SU-DHL-6 (cell line): ENCODE measurements around the gene LZTR1.

Experiments used
- H2AFZ ChIP-seq: fragments of 200-600 bp; sonication (generic); 2 replicates; pipeline ENCODE4 v1.6.1; 2014; ENCODE audit warnings: low read depth, mild to moderate bottlenecking, moderate library complexity, mixed read lengths, antibody characterized with exemption, low read length; ENCODE audit not compliant: severe bottlenecking
- H3F3A ChIP-seq: fragments of 200-600 bp; shearing (Covaris generic); 2 replicates; pipeline ENCODE4 v1.6.0; 2016; ENCODE audit warnings: antibody characterized with exemption, mild to moderate bottlenecking; ENCODE audit not compliant: insufficient read depth
- H3K27ac ChIP-seq: fragments of 200-600 bp; sonication (generic); 2 replicates; pipeline ENCODE4 v1.5.1; 2016; ENCODE audit warnings: low read depth, mild to moderate bottlenecking, low read length, moderate library complexity, mixed read lengths
- H3K27me3 ChIP-seq: fragments of 200-600 bp; sonication (generic), shearing (Covaris generic); 2 replicates; pipeline ENCODE4 v1.6.0; 2014; ENCODE audit warnings: mild to moderate bottlenecking, low read length
- H3K36me3 ChIP-seq: fragments of 200-600 bp; sonication (generic); 2 replicates; pipeline ENCODE4 v1.6.1; 2014; ENCODE audit warnings: mild to moderate bottlenecking, low read length, mixed read lengths
- H3K4me2 ChIP-seq: fragments of 300-600, 200-600 bp; shearing (Covaris generic), sonication (generic); 2 replicates; pipeline ENCODE4 v1.6.0; 2014; ENCODE audit warnings: low read length, low read depth, mild to moderate bottlenecking; ENCODE audit not compliant: poor library complexity, severe bottlenecking
- H3K4me3 ChIP-seq: fragments of 200-600 bp; sonication (generic); 2 replicates; pipeline ENCODE4 v1.5.1; 2014; ENCODE audit warnings: antibody characterized with exemption, low read length, mild to moderate bottlenecking, mixed read lengths; ENCODE audit not compliant: insufficient read depth, poor library complexity, severe bottlenecking
- H3K79me2 ChIP-seq: fragments of 200-600 bp; sonication (generic); 2 replicates; pipeline ENCODE4 v1.6.1; 2014; ENCODE audit warnings: mild to moderate bottlenecking, low read length, moderate library complexity; ENCODE audit not compliant: insufficient read depth
- H3K9ac ChIP-seq: fragments of 200-600 bp; sonication (generic); 2 replicates; pipeline ENCODE4 v1.7.0; 2014; ENCODE audit warnings: mild to moderate bottlenecking, low read length
- H3K9me2 ChIP-seq: fragments of 200-600 bp; sonication (generic); replicated peaks from 2 replicates; pipeline ENCODE4 v1.6.1; 2014; ENCODE audit warnings: low read length; ENCODE audit not compliant: insufficient read depth
- H3K9me3 ChIP-seq: fragments of 200-600 bp; sonication (generic); 2 replicates; pipeline ENCODE4 v1.6.1; 2014; ENCODE audit warnings: low read length, mixed read lengths; ENCODE audit not compliant: insufficient read depth
- H4K20me1 ChIP-seq: fragments of 200-600 bp; sonication (generic); 2 replicates; pipeline ENCODE4 v1.6.1; 2014; ENCODE audit warnings: low read depth, mild to moderate bottlenecking, antibody characterized with exemption, low read length, moderate library complexity, mixed read lengths
- EZH2phosphoT487 ChIP-seq: fragments of 200-600 bp; sonication (generic), shearing (Covaris generic); conservative IDR thresholded peaks from 2 replicates; pipeline ENCODE4 v1.6.1; 2018; ENCODE audit warnings: mild to moderate bottlenecking, antibody characterized with exemption, low read length, moderate library complexity, mixed read lengths
- TF ChIP-seq, protein P1 (sequence below): fragments of 200-600 bp; sonication (generic); IDR thresholded peaks from one replicate; pipeline ENCODE4 v1.5.1; 2017; ENCODE audit warnings: antibody characterized with exemption, mild to moderate bottlenecking, low read length, moderate library complexity; ENCODE audit not compliant: insufficient read depth, poor library complexity, severe bottlenecking

LZTR1 gene

GRCh38 chr22:21015466-21016006 is 33.4 kb downstream of the LZTR1 start:
- Histone ChIP-seq H4K20me1 (no peaks in the 10 kb centered on the region), H3K9me2 (no peaks in the 10 kb centered on the region), H3K79me2 (no peaks in the 10 kb centered on the region), H3K9ac (no peak overlapping the region), H3K9me3 (no peaks in the 10 kb centered on the region), H2AFZ (no peak overlapping the region), H3K27me3 (no peaks in the 10 kb centered on the region), H3K27ac (no peak overlapping the region), H3F3A (no peaks in the 10 kb centered on the region), H3K36me3 (no peaks in the 10 kb centered on the region), H3K4me3 (no peak overlapping the region), H3K4me2 (no peak overlapping the region)
- TF ChIP-seq, protein P1, sequence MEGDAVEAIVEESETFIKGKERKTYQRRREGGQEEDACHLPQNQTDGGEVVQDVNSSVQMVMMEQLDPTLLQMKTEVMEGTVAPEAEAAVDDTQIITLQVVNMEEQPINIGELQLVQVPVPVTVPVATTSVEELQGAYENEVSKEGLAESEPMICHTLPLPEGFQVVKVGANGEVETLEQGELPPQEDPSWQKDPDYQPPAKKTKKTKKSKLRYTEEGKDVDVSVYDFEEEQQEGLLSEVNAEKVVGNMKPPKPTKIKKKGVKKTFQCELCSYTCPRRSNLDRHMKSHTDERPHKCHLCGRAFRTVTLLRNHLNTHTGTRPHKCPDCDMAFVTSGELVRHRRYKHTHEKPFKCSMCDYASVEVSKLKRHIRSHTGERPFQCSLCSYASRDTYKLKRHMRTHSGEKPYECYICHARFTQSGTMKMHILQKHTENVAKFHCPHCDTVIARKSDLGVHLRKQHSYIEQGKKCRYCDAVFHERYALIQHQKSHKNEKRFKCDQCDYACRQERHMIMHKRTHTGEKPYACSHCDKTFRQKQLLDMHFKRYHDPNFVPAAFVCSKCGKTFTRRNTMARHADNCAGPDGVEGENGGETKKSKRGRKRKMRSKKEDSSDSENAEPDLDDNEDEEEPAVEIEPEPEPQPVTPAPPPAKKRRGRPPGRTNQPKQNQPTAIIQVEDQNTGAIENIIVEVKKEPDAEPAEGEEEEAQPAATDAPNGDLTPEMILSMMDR = no peak
- no peak for TF ChIP-seq EZH2phosphoT487

- Histone ChIP-seq H3K27ac (no peak overlapping the region), H3K79me2 (no peaks in the 10 kb centered on the region)
These were observed 34.7 kb downstream of the LZTR1 start for GRCh38 chr22:21016644-21017420.

GRCh38 chr22:21018314-21018713 is 36.2 kb downstream of the LZTR1 start:
- Histone ChIP-seq H3K9ac (no peak overlapping the region), H3K27me3 (no peaks in the 10 kb centered on the region), H3K4me3 (no peak overlapping the region), H4K20me1 (no peaks in the 10 kb centered on the region), H3F3A (no peaks in the 10 kb centered on the region), H3K79me2 (no peaks in the 10 kb centered on the region), H3K9me2 (no peaks in the 10 kb centered on the region), H3K27ac (no peak overlapping the region), H2AFZ (no peak overlapping the region), H3K4me2 (no peak overlapping the region), H3K9me3 (no peaks in the 10 kb centered on the region), H3K36me3 (no peaks in the 10 kb centered on the region)
- TF ChIP-seq EZH2phosphoT487 = no peak
- TF ChIP-seq, protein P1 = no peak

More at GRCh38 chr22:21016644-21017420, 34.7 kb downstream of the LZTR1 start:
- H3K9me2 ChIP-seq = no peaks in the 10 kb centered on the region
- no peaks in the 10 kb centered on the region for H4K20me1 ChIP-seq
- H3K4me2 ChIP-seq = no peak overlapping the region
- no peak for TF ChIP-seq EZH2phosphoT487
- TF ChIP-seq, protein P1 = no peak
- no peaks in the 10 kb centered on the region for H3K9me3 ChIP-seq
- no peak overlapping the region for H3K9ac ChIP-seq
- H3K4me3 ChIP-seq = no peak overlapping the region
- H3F3A ChIP-seq = no peaks in the 10 kb centered on the region
- no peak overlapping the region for H2AFZ ChIP-seq
- H3K36me3 ChIP-seq = no peaks in the 10 kb centered on the region
- no peaks in the 10 kb centered on the region for H3K27me3 ChIP-seq
